GM23338 (cell line): Measurements from ENCODE around the gene C1orf210. TPM values are rescaled to one million over a fixed set of nuclear protein-coding genes. Genes with fewer than 3 reads are reported as not detected.

Source experiments
- ATAC-seq: fragments of 200-7000 bp; cut with Tn5 transposase; 3 replicates; pipeline ENCODE4 v1.9.1; 2020
- DNase-seq: peaks from one replicate; pipeline ENCODE4 v3.0.0-alpha.2; 2015; ENCODE audit warnings: low spot score
- H2AFZ ChIP-seq: fragments of 200-600 bp; sonication (generic); 2 replicates; pipeline ENCODE4 v1.8.0; 2016; ENCODE audit warnings: antibody characterized with exemption, mild to moderate bottlenecking, moderate library complexity
- H3F3A ChIP-seq: fragments of 200-600 bp; sonication (generic); replicated peaks from 2 replicates; pipeline ENCODE4 v1.8.0; 2017; ENCODE audit warnings: antibody characterized with exemption, mixed run types, low read depth
- H3K27ac ChIP-seq: fragments of 200-600 bp; sonication (generic); 2 replicates; pipeline ENCODE4 v1.6.1; 2016; ENCODE audit warnings: low read depth
- H3K27me3 ChIP-seq: fragments of 200-600 bp; sonication (generic); 2 replicates; pipeline ENCODE4 v1.8.0; 2016; ENCODE audit warnings: mild to moderate bottlenecking, mixed run types, moderate library complexity; ENCODE audit not compliant: insufficient read depth
- H3K36me3 ChIP-seq: fragments of 200-600 bp; sonication (generic); 2 replicates; pipeline ENCODE4 v1.8.0; 2016; ENCODE audit warnings: mild to moderate bottlenecking; ENCODE audit not compliant: insufficient read depth
- H3K4me1 ChIP-seq: fragments of 200-600 bp; sonication (generic); 2 replicates; pipeline ENCODE4 v1.8.0; 2016; ENCODE audit warnings: mild to moderate bottlenecking, moderate library complexity; ENCODE audit not compliant: insufficient read depth
- H3K4me2 ChIP-seq: fragments of 200-600 bp; sonication (generic); 2 replicates; pipeline ENCODE4 v1.7.1; 2017; ENCODE audit warnings: mixed run types
- H3K4me3 ChIP-seq: fragments of 200-600 bp; sonication (generic); 2 replicates; pipeline ENCODE4 v1.6.1; 2016; ENCODE audit warnings: mixed run types
- H3K79me2 ChIP-seq: fragments of 200-600 bp; sonication (generic); replicated peaks from 2 replicates; pipeline ENCODE4 v1.8.0; 2017; ENCODE audit warnings: mild to moderate bottlenecking; ENCODE audit not compliant: insufficient read depth
- H3K9me2 ChIP-seq: fragments of 200-600 bp; sonication (generic); 2 replicates; pipeline ENCODE4 v1.8.0; 2017; ENCODE audit not compliant: insufficient read depth
- H4K20me1 ChIP-seq: fragments of 200-600 bp; sonication (generic); replicated peaks from 2 replicates; pipeline ENCODE4 v1.8.0; 2017; ENCODE audit warnings: mild to moderate bottlenecking; ENCODE audit not compliant: insufficient read depth
- H3K27ac Mint-ChIP-seq: 2 replicates; pipeline ENCODE4 v1.8.0; 2020; ENCODE audit warnings: inconsistent platforms, mild to moderate bottlenecking, moderate library complexity, mixed read lengths
- H3K27me3 Mint-ChIP-seq: 3 replicates; pipeline ENCODE4 v1.8.0; 2022; ENCODE audit warnings: low read depth, mild to moderate bottlenecking, moderate library complexity, mixed read lengths, inconsistent platforms; ENCODE audit not compliant: insufficient read depth, poor library complexity
- H3K36me3 Mint-ChIP-seq: 3 replicates; pipeline ENCODE4 v1.8.0; 2021; ENCODE audit warnings: low read depth, mild to moderate bottlenecking, inconsistent platforms, moderate library complexity, mixed read lengths
- H3K4me1 Mint-ChIP-seq: 3 replicates; pipeline ENCODE4 v1.8.0; 2020; ENCODE audit warnings: mild to moderate bottlenecking, inconsistent platforms, mixed read lengths
- H3K4me3 Mint-ChIP-seq: 3 replicates; pipeline ENCODE4 v1.8.0; 2021; ENCODE audit warnings: moderate library complexity, mild to moderate bottlenecking, inconsistent platforms, mixed read lengths
- H3K9me3 Mint-ChIP-seq: 3 replicates; pipeline ENCODE4 v1.8.0; 2020; ENCODE audit warnings: moderate library complexity, mild to moderate bottlenecking, inconsistent platforms, mixed read lengths
- EZH2 ChIP-seq: fragments of 200-600 bp; sonication (generic); IDR thresholded peaks from one replicate; pipeline ENCODE4 v1.8.0; 2017; ENCODE audit warnings: antibody characterized with exemption, mild to moderate bottlenecking, low read depth; ENCODE audit not compliant: unreplicated experiment
- EZH2phosphoT487 ChIP-seq: fragments of 200-600 bp; sonication (generic); IDR thresholded peaks from one replicate; pipeline ENCODE4 v1.8.1; 2018; ENCODE audit warnings: antibody characterized with exemption; ENCODE audit not compliant: unreplicated experiment
- JUNB ChIP-seq: IDR thresholded peaks from one replicate; pipeline ENCODE4 v1.6.1; 2016; ENCODE audit warnings: antibody characterized with exemption; ENCODE audit not compliant: unreplicated experiment
- POLR2AphosphoS5 ChIP-seq: IDR thresholded peaks from 2 replicates; pipeline ENCODE4 v1.6.1; 2016; ENCODE audit warnings: antibody characterized with exemption, low read depth
- ZNF114 ChIP-seq: fragments of 250-450 bp; sonication (Bioruptor Pico); IDR thresholded peaks from 2 replicates; pipeline ENCODE4 v1.5.0; 2020; ENCODE audit warnings: mild to moderate bottlenecking, moderate library complexity
- ZNF331 ChIP-seq: fragments of 250-450 bp; sonication (Bioruptor Pico); IDR thresholded peaks from 2 replicates; pipeline ENCODE4 v1.5.0; 2020; ENCODE audit warnings: low read depth, mild to moderate bottlenecking, moderate library complexity
- polyA plus RNA-seq: library from polyadenylated mRNA; unstranded; fragments of >200 nt; fragmentation: Nextera tagmentation; extraction: Ambion mirVana; gene quantifications from 2 replicates; pipeline ENCODE4 v1.2.1, GENCODE V29; 2016
- total RNA-seq: library from RNA; depleted of rRNA; stranded (reverse); fragments of >200 nt; shearing (Covaris generic); gene quantifications from 2 replicates; pipeline ENCODE4 v1.2.3, GENCODE V29; 2014
- TF ChIP-seq, protein P1 (sequence below): IDR thresholded peaks from one replicate; pipeline ENCODE4 v1.6.1; 2018; ENCODE audit warnings: antibody characterized with exemption; ENCODE audit not compliant: unreplicated experiment
- TF ChIP-seq, protein P2 (sequence below), 2 experiments: fragments of 200-600 bp in 1 of 2; sonication (generic) in 1 of 2; conservative IDR thresholded peaks; 2 replicates each; pipeline versions ENCODE4 v1.5.1 to v1.6.1; 2016 to 2017; ENCODE audit warnings: antibody characterized with exemption in 2 of 2, low read depth in 2 of 2, mild to moderate bottlenecking in 2 of 2, moderate library complexity in 1 of 2
- TF ChIP-seq, protein P3 (sequence below): IDR thresholded peaks from 2 replicates; pipeline ENCODE4 v1.6.1; 2016; ENCODE audit warnings: antibody characterized with exemption
- TF ChIP-seq, protein P4 (sequence below): fragments of 250-450 bp; sonication (Bioruptor Pico); IDR thresholded peaks from 2 replicates; pipeline ENCODE4 v1.5.0; 2020; ENCODE audit warnings: mild to moderate bottlenecking, moderate library complexity

C1orf210 gene
- total and polyA plus RNA-seq, 2 experiments from 2014 or later = 10.3 to 17.1 TPM

DNA sequence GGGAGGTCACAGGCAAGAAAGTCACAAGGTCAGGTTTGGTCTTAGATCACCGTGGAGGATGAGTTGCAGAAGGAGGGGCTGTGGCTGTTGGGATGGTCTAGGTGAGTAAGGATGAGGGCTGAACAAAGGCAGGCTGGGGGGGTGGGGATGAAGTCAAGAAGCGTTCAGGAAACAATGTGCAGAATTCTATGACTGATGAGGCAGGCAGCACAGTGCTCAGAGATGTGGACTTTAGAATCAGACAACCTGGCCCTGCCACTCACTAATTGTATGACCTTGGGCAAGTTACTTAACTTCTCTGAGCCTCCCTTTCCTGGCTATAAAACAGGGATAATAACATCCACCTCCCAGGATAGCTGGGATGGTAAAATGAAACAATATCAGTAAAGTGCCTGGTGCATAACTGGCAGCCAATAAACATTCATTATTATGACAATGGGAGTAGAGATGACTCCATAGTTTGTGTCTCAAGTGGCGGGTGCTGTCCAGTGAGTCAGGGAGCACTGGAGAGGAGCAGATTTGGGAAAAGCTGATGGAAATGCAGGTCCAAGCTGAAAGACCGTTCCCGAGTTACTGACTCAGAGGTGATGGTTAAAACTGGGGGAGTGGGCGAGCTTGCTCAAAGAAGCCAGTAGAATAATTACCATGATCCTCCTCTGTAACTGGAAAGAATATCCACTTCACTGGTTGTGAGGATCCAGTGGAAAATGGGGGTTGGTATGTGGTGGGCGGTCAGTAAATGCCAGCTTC is 17.5 kb upstream of the C1orf210 start (continued):
- TF ChIP-seq, protein P1, sequence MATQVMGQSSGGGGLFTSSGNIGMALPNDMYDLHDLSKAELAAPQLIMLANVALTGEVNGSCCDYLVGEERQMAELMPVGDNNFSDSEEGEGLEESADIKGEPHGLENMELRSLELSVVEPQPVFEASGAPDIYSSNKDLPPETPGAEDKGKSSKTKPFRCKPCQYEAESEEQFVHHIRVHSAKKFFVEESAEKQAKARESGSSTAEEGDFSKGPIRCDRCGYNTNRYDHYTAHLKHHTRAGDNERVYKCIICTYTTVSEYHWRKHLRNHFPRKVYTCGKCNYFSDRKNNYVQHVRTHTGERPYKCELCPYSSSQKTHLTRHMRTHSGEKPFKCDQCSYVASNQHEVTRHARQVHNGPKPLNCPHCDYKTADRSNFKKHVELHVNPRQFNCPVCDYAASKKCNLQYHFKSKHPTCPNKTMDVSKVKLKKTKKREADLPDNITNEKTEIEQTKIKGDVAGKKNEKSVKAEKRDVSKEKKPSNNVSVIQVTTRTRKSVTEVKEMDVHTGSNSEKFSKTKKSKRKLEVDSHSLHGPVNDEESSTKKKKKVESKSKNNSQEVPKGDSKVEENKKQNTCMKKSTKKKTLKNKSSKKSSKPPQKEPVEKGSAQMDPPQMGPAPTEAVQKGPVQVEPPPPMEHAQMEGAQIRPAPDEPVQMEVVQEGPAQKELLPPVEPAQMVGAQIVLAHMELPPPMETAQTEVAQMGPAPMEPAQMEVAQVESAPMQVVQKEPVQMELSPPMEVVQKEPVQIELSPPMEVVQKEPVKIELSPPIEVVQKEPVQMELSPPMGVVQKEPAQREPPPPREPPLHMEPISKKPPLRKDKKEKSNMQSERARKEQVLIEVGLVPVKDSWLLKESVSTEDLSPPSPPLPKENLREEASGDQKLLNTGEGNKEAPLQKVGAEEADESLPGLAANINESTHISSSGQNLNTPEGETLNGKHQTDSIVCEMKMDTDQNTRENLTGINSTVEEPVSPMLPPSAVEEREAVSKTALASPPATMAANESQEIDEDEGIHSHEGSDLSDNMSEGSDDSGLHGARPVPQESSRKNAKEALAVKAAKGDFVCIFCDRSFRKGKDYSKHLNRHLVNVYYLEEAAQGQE = no peak
- TF ChIP-seq EZH2 (no peak), EZH2phosphoT487 (no peak), JUNB (no peak)
- TF ChIP-seq, protein P2, sequence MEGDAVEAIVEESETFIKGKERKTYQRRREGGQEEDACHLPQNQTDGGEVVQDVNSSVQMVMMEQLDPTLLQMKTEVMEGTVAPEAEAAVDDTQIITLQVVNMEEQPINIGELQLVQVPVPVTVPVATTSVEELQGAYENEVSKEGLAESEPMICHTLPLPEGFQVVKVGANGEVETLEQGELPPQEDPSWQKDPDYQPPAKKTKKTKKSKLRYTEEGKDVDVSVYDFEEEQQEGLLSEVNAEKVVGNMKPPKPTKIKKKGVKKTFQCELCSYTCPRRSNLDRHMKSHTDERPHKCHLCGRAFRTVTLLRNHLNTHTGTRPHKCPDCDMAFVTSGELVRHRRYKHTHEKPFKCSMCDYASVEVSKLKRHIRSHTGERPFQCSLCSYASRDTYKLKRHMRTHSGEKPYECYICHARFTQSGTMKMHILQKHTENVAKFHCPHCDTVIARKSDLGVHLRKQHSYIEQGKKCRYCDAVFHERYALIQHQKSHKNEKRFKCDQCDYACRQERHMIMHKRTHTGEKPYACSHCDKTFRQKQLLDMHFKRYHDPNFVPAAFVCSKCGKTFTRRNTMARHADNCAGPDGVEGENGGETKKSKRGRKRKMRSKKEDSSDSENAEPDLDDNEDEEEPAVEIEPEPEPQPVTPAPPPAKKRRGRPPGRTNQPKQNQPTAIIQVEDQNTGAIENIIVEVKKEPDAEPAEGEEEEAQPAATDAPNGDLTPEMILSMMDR (conservative IDR thresholded peaks at IDR 0.05; ENCODE audit: low read depth in 2 of 2) = no peak
- TF ChIP-seq, protein P3, sequence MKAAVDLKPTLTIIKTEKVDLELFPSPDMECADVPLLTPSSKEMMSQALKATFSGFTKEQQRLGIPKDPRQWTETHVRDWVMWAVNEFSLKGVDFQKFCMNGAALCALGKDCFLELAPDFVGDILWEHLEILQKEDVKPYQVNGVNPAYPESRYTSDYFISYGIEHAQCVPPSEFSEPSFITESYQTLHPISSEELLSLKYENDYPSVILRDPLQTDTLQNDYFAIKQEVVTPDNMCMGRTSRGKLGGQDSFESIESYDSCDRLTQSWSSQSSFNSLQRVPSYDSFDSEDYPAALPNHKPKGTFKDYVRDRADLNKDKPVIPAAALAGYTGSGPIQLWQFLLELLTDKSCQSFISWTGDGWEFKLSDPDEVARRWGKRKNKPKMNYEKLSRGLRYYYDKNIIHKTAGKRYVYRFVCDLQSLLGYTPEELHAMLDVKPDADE = no peak

DNA sequence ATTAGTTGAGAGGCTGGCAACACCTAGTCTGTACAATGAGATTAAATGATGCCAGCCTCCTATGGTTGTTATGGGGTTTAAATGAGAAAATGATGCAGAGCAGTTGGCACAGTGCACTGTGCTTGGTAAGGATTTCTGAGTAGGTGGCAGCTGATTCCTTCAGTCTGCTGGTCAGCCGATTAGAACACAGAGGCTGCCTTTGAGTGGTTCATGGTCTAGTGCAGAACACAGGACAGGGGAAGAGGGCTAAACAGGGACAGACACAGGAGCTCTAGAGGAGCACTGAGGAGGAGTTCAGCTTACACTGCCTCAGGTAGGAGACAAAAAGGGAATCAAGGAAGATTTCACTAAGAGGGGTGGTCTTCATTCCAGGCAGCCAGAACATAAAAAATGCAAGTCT is 16.8 kb upstream of the C1orf210 start:
- no peaks in the 10 kb centered on the region for H3K79me2 ChIP-seq
- TF ChIP-seq, protein P4, sequence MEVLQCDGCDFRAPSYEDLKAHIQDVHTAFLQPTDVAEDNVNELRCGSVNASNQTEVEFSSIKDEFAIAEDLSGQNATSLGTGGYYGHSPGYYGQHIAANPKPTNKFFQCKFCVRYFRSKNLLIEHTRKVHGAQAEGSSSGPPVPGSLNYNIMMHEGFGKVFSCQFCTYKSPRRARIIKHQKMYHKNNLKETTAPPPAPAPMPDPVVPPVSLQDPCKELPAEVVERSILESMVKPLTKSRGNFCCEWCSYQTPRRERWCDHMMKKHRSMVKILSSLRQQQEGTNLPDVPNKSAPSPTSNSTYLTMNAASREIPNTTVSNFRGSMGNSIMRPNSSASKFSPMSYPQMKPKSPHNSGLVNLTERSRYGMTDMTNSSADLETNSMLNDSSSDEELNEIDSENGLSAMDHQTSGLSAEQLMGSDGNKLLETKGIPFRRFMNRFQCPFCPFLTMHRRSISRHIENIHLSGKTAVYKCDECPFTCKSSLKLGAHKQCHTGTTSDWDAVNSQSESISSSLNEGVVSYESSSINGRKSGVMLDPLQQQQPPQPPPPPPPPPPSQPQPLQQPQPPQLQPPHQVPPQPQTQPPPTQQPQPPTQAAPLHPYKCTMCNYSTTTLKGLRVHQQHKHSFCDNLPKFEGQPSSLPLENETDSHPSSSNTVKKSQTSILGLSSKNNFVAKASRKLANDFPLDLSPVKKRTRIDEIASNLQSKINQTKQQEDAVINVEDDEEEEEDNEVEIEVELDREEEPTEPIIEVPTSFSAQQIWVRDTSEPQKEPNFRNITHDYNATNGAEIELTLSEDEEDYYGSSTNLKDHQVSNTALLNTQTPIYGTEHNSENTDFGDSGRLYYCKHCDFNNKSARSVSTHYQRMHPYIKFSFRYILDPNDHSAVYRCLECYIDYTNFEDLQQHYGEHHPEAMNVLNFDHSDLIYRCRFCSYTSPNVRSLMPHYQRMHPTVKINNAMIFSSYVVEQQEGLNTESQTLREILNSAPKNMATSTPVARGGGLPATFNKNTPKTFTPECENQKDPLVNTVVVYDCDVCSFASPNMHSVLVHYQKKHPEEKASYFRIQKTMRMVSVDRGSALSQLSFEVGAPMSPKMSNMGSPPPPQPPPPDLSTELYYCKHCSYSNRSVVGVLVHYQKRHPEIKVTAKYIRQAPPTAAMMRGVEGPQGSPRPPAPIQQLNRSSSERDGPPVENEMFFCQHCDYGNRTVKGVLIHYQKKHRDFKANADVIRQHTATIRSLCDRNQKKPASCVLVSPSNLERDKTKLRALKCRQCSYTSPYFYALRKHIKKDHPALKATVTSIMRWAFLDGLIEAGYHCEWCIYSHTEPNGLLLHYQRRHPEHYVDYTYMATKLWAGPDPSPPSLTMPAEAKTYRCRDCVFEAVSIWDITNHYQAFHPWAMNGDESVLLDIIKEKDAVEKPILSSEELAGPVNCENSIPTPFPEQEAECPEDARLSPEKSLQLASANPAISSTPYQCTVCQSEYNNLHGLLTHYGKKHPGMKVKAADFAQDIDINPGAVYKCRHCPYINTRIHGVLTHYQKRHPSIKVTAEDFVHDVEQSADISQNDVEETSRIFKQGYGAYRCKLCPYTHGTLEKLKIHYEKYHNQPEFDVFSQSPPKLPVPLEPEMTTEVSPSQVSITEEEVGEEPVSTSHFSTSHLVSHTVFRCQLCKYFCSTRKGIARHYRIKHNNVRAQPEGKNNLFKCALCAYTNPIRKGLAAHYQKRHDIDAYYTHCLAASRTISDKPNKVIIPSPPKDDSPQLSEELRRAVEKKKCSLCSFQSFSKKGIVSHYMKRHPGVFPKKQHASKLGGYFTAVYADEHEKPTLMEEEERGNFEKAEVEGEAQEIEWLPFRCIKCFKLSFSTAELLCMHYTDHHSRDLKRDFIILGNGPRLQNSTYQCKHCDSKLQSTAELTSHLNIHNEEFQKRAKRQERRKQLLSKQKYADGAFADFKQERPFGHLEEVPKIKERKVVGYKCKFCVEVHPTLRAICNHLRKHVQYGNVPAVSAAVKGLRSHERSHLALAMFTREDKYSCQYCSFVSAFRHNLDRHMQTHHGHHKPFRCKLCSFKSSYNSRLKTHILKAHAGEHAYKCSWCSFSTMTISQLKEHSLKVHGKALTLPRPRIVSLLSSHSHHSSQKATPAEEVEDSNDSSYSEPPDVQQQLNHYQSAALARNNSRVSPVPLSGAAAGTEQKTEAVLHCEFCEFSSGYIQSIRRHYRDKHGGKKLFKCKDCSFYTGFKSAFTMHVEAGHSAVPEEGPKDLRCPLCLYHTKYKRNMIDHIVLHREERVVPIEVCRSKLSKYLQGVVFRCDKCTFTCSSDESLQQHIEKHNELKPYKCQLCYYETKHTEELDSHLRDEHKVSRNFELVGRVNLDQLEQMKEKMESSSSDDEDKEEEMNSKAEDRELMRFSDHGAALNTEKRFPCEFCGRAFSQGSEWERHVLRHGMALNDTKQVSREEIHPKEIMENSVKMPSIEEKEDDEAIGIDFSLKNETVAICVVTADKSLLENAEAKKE = no peak
- TF ChIP-seq POLR2AphosphoS5 (no peak), ZNF114 (no peak), ZNF331 (CRISPR knock-in tag) (no peak)

More for the DNA sequence above, 16.8 kb upstream of the C1orf210 start:
- Histone ChIP-seq H3K4me1 (peaks cover 11% of the 10 kb centered on the region), H4K20me1 (no peaks in the 10 kb centered on the region), H3F3A (no peaks in the 10 kb centered on the region), H3K36me3 (no peaks in the 10 kb centered on the region), H3K27me3 (no peaks in the 10 kb centered on the region), H3K27ac (no peak overlapping the region), H3K4me2 (no peak overlapping the region), H2AFZ (no peak overlapping the region), H3K9me2 (no peaks in the 10 kb centered on the region), H3K4me3 (no peak overlapping the region)
- H3K36me3 Mint-ChIP-seq = no peaks in the 10 kb centered on the region; the same call in 2 of the 3 replicates
- ATAC-seq (no peak), DNase-seq (no peak)
- no peak overlapping the region for H3K4me3 Mint-ChIP-seq
- H3K4me1 Mint-ChIP-seq = peaks cover 25% of the 10 kb centered on the region
- H3K27me3 Mint-ChIP-seq = peaks cover 15% of the 10 kb centered on the region
- H3K9me3 Mint-ChIP-seq = no peaks in the 10 kb centered on the region
- no peak overlapping the region for H3K27ac Mint-ChIP-seq
